ENCODE results near the gene NSMCE1.

NSMCE1 gene

DNA sequence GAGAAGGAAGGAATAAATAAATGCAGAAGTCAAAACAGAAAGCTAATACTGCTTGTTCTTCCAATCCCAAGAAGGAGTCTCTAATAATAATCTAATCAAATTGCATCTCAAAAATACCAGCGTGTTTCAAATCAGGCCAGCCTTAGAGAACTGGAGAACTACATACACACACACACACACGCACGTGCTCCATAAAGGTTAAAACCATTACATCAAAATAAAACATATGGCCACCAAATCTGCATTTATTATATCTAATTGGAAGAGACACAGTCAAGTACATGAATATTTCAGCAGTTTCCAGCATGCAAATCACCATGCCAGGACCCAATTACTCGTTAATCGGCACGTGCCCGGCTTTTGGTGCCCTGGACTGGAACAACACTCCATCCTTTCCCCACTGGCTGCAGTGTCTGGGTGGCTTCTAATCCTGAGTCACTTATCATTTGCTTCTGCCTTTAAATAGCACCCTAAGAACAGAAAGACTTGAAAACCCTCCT is 85.6 kb downstream of the NSMCE1 start:
- DNase-seq (no peak), ATAC-seq (replicated peaks) (no peak)
- Mint-ChIP-seq H3K27ac (no peak overlapping the region), H3K36me3 (ENCODE audit: insufficient read depth) (no peaks in the 10 kb centered on the region), H3K4me1 (ENCODE audit: low read depth in 2 of 2) (peaks cover 10 to 12% of the 10 kb centered on the region in 2 donors), H3K27me3 (no peaks in the 10 kb centered on the region), H3K9me3 (no peaks in the 10 kb centered on the region), H3K4me3 (no peak overlapping the region)

DNA sequence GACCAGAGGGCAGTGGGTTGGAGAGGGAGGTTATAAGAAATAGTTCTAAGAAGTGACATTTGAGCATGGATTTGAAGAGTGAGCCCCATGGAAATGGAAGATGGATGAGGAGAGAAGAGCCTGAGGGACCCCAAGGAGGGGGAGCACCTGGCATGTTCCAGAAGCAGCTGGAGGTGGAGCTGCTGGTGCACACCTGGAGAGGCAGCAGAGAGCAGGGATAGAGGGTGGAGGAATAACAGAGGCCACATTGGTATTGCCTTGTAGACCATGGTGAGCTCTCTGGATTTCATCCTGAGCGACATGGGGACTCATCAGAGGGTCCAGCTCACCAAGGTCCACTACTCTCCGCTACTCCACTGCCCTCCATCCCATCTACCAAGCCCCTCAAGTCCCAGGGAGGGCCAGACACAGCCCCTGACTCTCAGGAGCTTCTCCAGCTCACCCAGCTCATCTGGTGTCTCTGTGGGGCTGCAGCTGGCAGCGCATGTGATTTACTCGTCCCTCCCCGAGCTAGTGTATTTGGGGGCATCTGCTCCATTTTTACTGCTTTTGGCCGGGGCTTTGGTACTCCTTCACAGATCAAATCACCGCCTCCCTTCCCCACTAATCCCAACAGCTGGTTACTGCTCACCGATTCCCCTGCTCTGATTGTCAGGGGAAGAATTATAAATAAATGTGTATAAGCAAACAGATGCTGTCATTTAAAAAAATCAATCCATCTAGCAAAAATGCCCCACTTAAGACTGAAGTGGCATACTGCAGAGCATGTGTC is 87.4 kb downstream of the NSMCE1 start:
- no peak for ATAC-seq (replicated peaks)
- Mint-ChIP-seq H3K36me3 (ENCODE audit: insufficient read depth) (no peaks in the 10 kb centered on the region), H3K27ac (no peak overlapping the region), H3K9me3 (no peaks in the 10 kb centered on the region), H3K4me3 (no peak overlapping the region), H3K4me1 (ENCODE audit: low read depth in 2 of 2) (peaks cover 10 to 12% of the 10 kb centered on the region in 2 donors), H3K27me3 (no peaks in the 10 kb centered on the region)
- no peak for DNase-seq

DNA sequence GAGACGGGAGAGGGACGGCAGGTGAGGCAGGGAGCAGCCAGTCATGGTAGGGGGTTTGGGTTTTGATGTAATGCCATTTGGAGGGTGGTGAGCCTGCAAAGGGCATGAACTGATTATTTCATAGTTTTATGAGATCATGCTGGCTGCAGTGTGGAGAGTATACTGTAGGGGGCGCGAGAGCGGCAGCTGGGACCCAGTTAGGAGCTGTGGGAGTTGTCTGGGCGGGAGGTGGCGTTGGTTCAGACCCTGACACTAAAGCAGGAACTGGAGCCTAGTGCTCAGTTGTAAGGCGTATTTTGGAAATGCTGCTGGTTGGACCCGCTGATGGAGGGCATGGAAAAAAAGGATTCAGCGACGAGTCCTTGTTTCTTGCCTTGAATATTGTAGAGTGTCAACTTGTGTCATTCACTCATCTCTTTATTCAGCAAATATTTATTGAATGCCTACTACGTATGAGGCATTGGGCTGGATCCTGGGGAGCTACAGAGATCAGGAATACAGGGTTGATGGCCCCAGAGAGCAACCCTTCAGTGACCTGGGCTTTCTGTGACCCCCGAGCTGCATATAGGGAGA is 89.0 kb downstream of the NSMCE1 start:
- H3K4me3 Mint-ChIP-seq = no peak overlapping the region
- no peaks in the 10 kb centered on the region for H3K27me3 Mint-ChIP-seq
- peak; percentile 100 for ATAC-seq (replicated peaks)
- H3K36me3 Mint-ChIP-seq (ENCODE audit: insufficient read depth) = no peaks in the 10 kb centered on the region
- H3K27ac Mint-ChIP-seq = peak overlapping the region in 1 of 2 donors; percentile 19
- H3K9me3 Mint-ChIP-seq = no peaks in the 10 kb centered on the region
- DNase-seq = peak; percentile 87 to 91 (median 88)
- H3K4me1 Mint-ChIP-seq (ENCODE audit: low read depth in 2 of 2) = peaks cover 10 to 12% of the 10 kb centered on the region in 2 donors

DNA sequence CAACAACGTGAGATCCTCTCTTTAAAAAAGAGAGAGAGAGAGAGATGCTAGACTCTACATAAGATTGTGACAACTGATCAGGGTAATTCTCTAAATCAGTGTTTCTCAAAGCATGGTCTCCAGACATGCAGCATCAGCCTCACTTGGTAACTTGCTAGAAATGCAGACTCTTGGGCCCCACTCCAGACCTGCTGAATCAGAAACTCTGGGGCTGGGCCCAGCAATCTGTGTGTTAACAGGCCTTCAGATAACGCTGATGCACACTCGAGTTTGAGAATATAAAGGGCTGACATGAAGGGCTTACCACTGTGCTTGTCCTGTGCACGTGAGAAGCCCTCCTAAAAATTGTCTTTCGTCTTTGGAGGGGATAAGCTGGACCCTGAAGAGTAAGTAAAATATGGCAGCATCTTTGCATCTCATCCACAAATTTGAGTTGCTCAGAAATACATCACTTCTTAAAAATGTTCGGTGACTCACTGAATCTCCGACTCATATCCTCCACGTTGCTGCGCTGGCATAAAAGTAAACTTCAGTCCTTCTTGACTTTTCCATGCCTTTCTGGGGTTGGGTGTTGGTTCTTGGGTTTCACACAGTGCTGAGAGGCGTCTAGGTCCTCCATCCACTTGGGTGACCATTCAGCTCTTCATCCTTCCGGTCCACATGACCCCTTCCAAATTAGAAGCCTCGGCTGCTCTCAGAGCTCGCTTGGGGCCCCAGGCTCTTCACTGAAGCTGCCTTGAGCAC is 91.4 kb downstream of the NSMCE1 start:
- peak overlapping the region in 1 of 2 donors; percentile 62 for H3K27ac Mint-ChIP-seq
- H3K4me1 Mint-ChIP-seq (ENCODE audit: low read depth in 2 of 2) = peaks cover 26 to 31% of the 10 kb centered on the region in 2 donors
- no peaks in the 10 kb centered on the region for H3K36me3 Mint-ChIP-seq (ENCODE audit: insufficient read depth)
- ATAC-seq (replicated peaks) (no peak), DNase-seq (no peak)
- H3K4me3 Mint-ChIP-seq = no peak overlapping the region
- H3K9me3 Mint-ChIP-seq = no peaks in the 10 kb centered on the region
- H3K27me3 Mint-ChIP-seq = no peaks in the 10 kb centered on the region

DNA sequence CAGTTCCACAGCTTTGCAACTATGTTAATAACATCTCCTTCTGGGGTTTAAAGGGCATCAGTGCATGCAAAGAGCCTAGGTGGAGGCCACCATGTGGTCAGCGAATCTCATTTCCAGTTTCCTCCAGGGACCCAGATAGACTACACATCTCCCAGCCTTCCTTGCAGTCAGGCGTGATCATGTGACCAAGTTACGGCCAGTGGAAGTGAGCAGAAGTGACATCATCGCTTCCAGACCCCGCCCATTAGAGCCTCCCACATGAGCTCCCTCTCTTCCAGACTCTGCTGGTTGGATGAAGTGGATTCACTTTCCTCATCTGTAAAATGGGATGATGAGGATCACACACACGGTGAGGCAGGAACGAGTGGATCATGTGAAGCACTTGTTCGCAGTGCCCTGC is 92.7 kb downstream of the NSMCE1 start:
- ATAC-seq (replicated peaks) (no peak), DNase-seq (no peak)
- peaks cover 7% of the 10 kb centered on the region for H3K36me3 Mint-ChIP-seq (ENCODE audit: insufficient read depth)
- peaks cover 36 to 42% of the 10 kb centered on the region in 2 donors for H3K4me1 Mint-ChIP-seq (ENCODE audit: low read depth in 2 of 2)
- no peaks in the 10 kb centered on the region for H3K27me3 Mint-ChIP-seq
- peak overlapping the region; percentile 35 to 62 for H3K27ac Mint-ChIP-seq
- H3K4me3 Mint-ChIP-seq = no peak overlapping the region
- no peaks in the 10 kb centered on the region for H3K9me3 Mint-ChIP-seq
